Effector CD8-positive, alpha-beta T cell (primary cell): ENCODE measurements around the gene NKX1-2.
A peak's percentile ranks its signal among the peaks of the same experiment; 100 is the strongest.
"Not testable (repeated sequence)": the region's sequence is repeated elsewhere in the genome, so short reads cannot be mapped to it uniquely, and the experiment has no call there.

Experiments used
- DNase-seq: peaks from one replicate; lab custom pipeline; 2025; lab: John Stamatoyannopoulos, UW

Gene NKX1-2

DNA sequence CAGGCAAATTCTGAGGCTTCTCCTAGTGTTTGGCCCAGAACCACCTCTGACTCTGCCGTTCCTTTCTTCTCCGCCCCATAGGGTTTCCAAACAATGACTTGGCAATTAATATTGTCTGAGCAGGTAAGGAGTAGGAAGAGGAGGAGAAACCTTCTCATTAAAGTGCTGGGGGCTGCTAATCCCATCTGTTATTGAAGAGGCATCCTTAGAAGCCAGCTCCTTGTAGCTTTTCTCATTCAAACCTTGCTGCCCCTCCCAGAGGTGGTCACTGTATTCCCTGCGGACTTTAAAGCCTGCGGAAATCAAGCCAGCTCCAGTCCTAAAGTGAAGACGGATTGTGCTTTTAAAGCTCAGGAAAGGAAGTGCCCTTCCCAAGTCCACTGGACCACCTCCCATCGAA is 1.4 kb upstream of the NKX1-2 start:
- no peak for DNase-seq

- no peak for DNase-seq
Measured at GRCh38 chr10:124450783-124451057, 885 bp upstream of the NKX1-2 start.

DNA sequence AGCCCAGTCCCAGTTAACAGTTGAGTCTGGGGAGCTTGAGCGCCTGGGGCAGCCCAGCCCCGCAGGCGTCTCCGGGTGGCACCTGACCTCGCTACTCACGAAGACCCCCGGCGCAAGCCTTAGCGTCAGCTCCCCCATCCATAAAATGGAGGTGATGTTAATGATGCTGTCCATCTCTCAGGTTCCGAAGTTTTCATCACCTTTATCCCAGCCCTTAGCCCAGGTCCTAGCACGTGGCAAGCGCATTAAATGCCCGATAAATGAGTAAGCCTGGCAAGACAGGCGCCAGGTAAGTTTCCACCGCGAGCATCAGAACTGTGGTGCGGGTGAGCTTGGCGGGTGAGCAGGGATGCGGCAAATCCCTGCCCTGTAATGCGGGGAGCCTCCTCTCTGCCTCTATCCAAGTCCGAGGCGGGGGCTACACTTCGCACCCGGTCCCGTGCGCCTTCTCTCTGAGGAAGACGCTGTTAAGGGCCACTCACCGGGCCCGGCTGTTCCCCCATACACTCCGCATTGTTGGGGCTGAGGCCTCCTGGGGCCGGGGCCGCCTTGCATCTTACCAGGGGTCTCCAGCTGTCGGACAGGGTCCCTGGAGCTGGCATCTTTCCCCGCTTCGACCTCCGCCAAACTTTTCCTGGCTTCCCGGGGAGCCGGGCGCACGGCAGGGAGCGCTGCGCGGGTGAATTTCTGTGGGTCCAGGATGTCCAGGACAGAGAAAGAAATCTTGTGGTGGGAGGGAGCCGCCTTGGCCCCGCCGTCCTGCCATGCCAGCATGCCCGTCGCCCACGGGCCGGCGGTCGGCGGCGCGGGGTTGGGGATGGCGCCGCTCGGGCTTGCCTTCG is 444 bp downstream of the NKX1-2 start:
- no peak for DNase-seq

GRCh38 chr10:124448696-124449169 is 1.1 kb downstream of the NKX1-2 start:
- no peak for DNase-seq

- DNase-seq = no peak
Measured at GRCh38 chr10:124447751-124448466, 1.9 kb downstream of the NKX1-2 start.

GRCh38 chr10:124446830-124447750 is 2.7 kb downstream of the NKX1-2 start:
- no peak for DNase-seq

DNA sequence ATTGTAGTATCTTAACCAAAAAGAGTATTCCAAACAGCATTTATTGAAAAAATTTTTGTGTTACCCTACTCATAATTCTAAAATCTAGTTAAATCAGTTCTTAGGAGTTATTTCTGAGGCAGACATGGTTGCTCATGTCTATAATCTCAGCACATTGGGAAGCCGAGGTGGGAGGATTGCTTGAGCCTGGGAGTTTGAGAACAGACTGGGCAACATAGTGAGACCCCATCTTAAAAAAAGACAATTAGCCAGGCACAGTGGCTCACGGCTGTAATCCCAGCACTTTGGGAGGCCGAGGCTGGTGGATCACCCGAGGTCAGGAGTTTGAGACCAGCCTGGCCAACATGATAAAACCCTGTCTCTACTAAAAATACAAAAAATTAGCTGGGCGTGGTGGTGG is 8.1 kb downstream of the NKX1-2 start:
- not testable (repeated sequence) for DNase-seq

DNA sequence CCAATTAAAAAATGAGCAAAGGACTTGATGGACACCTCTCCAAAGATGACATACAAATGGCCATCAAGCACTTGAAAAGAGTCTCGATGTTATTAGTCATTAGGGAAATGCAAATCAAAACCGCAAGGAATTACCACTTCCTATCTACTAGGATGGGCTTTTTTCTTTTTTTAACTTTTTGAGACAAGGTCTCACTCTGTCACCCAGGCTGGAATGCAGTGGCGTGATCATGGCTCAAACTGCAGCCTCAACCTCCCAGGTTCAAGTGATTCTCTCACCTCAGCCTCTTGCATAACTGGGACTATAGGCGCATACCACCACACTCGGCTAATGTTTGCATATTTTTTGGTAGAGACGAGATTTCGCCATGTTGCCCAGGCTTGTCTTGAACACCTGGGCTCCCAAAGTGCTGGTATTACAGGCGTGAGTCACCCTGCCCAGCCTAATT is 13.6 kb downstream of the NKX1-2 start:
- no peak for DNase-seq

GRCh38 chr10:124435683-124436082 is 14.2 kb downstream of the NKX1-2 start:
- not testable (repeated sequence) for DNase-seq

- no peak for DNase-seq
Measured at GRCh38 chr10:124433461-124433860, 16.4 kb downstream of the NKX1-2 start.

DNA sequence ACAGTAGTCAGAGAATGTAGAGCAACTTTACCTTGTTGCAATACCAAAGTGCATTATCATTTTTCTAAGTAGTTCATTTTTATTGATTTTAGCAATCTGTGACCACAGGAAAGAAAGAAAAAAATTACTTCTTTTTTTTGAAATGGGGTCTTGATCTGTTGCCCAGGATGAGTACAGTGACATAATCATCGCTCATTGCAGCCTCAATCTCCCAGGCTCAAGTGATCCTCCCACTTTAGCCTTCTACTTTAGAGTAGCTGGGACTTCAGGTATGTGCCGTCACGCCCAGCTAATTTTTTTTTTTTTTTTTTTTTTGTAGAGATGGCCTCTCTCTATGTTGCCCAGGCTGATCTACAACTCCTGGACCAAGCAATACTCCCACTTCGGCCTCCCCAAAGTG is 19.8 kb downstream of the NKX1-2 start:
- DNase-seq = no peak

DNA sequence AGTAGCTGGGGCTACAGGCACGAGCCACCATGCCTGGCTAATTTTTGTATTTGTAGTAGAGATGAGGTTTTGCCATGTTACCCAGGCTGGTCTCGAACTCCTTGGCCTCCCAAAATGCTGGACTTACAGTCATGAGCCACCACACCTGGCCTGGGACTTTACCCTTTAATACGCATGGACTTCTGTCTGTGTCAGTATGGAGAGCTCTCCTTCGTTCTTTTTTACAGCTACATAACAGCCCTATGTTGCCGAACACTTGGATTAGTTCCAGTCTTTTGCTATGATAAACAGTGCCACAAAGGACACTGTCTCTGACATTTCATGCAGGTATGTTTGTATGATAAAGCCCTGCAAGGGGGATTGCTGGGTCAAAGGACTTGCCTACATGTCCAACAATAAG is 20.3 kb downstream of the NKX1-2 start:
- no peak for DNase-seq

GRCh38 chr10:124428207-124428777 is 21.5 kb downstream of the NKX1-2 start:
- DNase-seq = no peak

GRCh38 chr10:124425227-124425962 is 24.4 kb downstream of the NKX1-2 start:
- DNase-seq = no peak

- no peak for DNase-seq
Measured at GRCh38 chr10:124423813-124424212, 26.0 kb downstream of the NKX1-2 start.

DNA sequence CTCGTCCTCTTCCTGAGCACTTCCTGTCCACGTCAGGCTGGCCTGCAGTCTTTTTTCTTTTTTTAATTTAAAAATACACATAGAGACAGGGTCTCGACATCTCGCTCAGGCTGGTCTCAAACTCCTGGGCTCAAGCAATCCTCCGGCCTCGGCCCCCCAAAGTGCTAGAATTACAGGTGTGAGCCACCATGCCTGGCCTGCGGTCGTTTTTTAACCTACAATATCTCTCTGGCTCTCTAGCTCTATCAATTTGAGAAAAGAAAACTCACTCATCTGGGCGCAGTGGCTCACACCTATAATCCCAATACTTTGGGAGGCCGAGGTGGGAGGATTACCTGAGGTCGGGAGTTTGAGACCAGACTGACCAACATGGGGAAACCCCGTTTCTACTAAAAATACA is 27.1 kb downstream of the NKX1-2 start:
- no peak for DNase-seq

- no peak for DNase-seq
Measured at GRCh38 chr10:124420254-124420653, 29.6 kb downstream of the NKX1-2 start.

DNA sequence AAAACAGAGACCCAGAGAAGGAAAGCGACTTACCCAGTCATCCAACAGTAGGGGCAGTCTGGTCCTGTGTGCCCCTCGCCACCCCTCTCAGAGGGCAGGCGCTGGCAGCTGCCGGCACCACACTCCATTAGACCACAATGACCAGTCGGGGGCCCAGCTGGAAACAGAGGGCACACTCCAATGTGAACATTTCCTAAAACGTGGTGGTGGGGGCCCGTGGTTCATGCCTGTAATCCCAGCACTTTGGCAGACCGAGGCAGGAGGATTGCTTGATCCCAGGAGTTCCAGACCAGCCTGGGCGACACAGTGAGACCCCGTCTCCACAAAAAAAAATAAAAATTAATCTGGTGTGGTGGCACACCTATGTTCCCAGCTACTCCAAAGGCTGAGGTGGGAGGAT is 30.2 kb downstream of the NKX1-2 start:
- DNase-seq = no peak

- peak; percentile 95 for DNase-seq
Measured at GRCh38 chr10:124418726-124419501, 30.9 kb downstream of the NKX1-2 start, which contains the start of gene OAT. Gene OAT, minus strand, starts transcription at chr10:124418923. Its CDS starts 6,752 bp downstream, at chr10:124412171.
